GM20431 (cell line): ENCODE results near the gene ADAD2.

Experiments
- in situ Hi-C: fragments of 300-500 bp; cut with MseI, MboI; formaldehyde crosslinking; loops from one replicate; pipeline ENCODE4 v1.15.0; 2020; ENCODE audit warnings: low sequenced_read_pairs; ENCODE audit not compliant: unreplicated experiment

ADAD2 gene

DNA sequence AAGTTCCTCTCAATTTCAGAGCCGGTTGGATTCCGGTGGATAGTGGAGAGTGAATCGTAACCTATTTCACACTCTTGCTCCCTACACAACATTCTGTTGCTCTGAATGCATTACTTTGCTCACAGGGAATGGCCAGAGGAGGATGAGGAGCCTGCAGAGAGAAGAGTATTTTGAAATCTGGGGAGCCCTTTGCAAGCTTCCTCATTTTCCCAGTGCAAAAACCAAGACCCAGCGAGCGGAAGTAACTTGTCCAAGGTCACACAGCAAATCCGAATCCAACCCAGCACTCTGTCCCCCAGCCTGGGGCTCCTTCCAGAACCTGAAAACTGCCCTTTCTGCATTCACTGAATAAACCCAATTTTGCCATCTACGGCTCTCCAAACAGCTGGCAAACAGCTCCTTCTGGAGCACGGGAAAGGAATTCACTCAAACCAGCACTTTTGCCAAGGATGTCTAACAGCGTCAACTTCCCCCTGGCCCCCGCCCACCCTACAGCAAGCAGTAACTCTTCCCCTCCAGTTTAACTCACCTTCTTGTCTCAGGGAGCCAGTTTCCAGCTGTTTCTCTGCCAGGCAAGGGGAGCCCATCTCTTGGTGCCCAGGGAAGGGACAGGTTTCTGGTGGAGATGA lies 48.3 kb downstream of the ADAD2 start:
- in situ Hi-C loops = no loop called here

DNA sequence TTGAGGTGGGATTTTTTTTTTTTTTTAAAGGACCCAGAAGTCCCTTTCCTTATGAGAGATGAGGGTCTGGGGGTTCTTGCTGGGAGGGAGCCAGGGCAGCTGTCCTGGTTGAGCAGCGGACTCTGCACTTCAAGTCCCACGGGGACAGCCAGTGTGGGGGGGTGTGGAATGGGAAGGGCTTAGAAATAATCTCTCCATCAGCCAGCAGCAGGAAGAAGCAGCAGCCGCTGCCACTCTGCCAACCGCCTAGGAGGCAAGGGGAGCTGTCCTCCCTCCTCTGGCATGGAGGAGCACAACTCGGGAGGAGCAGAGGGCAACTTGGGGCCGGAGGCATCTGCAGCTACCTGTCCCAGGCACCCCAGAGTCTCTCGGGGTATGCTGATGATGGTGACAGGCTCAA lies 49.0 kb downstream of the ADAD2 start, which contains the start of gene KCNG4:
KCNG4 (minus strand) TSS at position 104 of the 400 bp plus-strand sequence. CDS start 2,527 bp downstream, outside the sequence.
- in situ Hi-C loops = no loop called here

GRCh38 chr16:84240455-84240854 lies 49.5 kb downstream of the ADAD2 start:
- in situ Hi-C loops = no loop called here

DNA sequence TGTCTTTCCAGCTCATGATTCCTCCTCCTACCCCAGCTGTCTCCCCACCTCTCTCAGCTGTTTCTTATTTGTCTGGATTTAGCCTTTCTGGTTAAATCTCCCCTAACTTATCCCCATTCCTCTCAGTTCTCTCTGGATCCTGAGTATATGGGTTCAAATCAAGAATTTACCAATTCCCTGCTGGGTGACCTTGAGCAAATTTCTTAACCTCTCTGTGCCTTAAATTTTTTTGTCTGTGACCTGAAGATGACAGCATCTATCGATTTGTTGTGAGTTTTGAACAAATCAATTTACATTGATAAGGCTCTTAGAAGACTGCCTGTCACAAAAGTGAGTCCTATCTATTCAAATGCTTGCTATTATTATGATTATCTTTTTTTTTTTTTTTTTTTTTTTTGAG lies 50.8 kb downstream of the ADAD2 start:
- in situ Hi-C loops = no loop called here

DNA sequence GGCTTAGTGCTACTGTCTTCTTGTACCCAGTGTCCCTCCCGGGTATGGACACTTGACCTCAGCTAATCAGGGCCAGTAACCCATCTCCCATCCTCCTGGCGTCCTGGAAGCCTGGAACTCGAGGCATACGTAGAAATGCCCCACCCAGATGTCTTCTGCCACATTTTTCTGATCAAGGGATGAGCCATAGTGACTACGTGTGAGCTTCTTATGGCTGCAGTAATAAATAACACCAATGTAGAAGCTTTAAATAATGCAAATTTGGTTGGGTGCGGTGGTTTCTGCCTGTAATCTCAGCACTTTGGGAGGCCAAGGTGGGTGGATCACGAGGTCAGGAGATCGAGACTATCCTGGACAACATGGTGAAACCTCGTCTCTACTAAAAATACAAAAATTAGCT lies 51.9 kb downstream of the ADAD2 start:
- in situ Hi-C loops = no loop called here

- in situ Hi-C loops = no loop called here
Observed at GRCh38 chr16:84243732-84244131, 52.8 kb downstream of the ADAD2 start.

- in situ Hi-C loops = no loop called here
Observed at GRCh38 chr16:84244728-84245127, 53.8 kb downstream of the ADAD2 start.

DNA sequence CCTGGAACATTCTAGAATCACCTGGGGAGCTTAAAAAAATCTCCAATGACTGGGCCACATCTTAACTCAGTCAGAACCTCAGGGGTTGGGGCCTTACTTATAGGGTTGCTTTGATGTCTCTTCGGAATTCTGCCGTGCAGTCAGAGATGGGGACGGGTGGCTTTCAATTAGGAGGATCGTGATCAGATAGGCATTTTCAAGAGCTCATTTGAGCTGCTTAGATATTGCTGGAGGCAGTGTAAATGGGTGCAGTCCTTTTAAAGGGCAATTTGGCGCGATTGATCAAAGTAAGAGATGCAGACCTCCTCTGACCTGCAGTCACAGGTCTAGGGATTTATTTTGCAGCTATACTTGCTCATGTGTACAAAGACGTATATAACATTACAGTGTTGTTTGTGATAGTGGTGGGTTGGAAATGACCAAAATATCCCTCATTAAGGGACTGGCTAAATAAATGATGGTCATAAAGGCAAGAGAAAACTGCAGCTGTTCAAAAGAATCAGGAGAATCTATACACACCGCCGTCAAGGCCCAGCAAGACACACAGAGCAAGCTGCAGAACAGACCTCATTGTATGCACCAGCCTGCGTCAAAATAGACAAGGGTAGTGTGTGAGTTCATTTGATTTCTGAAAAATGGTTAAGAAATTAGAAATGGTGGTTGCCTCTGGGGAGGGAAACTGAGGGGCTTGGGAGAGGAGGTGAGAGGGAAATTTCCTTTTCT lies 55.2 kb downstream of the ADAD2 start:
- in situ Hi-C loops = no loop called here

DNA sequence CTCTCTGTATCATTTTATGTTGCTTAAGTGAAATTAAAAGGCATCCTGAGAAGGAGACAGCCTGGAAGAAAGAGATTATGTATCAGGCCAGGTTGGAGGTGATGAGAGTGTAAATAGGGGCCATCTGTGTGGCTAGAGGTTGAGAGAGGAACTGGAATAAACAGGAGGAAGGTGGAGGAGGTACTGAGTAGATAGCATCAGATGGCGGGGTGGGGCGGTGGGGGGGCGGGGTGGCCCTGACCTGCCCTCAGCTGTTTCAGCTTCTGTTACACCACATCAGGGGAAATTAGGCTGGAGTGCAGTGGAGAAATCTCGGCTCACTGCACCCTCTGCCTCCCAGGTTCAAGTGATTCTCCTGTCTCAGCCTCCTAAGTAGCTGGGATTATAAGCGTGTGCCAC lies 55.7 kb downstream of the ADAD2 start:
- in situ Hi-C loops = no loop called here
